GM18907 (cell line): ENCODE results near the gene GATB.
"Not testable (repeated sequence)": the region's sequence is repeated elsewhere in the genome, so short reads cannot be mapped to it uniquely, and the experiment has no call there.

Experiments used
- ATAC-seq: cut with Tn5 transposase; IDR thresholded peaks from one replicate; pipeline ENCODE4 v1.9.1; 2021; ENCODE audit warnings: mild to moderate bottlenecking, moderate library complexity; ENCODE audit not compliant: unreplicated experiment

Gene GATB

DNA sequence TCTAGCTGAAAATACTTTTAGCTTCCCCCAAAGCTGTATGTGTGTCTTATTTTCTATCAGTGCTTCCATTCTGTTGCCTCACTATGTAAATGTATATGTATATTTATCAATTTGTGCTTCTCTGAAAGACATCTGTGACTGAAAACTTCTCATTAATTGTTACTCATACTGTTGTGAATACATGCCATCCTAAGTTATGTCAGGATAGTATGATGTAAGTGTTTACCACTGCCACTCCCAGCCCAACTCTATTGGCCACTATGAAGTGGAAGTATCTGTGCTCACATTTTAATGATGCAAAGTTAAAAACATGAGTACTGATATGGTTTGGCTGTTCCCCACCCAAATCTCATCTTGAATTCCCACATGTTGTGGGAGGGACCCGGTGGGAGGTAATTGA, 24.4 kb downstream of the GATB start:
- no peak for ATAC-seq

DNA sequence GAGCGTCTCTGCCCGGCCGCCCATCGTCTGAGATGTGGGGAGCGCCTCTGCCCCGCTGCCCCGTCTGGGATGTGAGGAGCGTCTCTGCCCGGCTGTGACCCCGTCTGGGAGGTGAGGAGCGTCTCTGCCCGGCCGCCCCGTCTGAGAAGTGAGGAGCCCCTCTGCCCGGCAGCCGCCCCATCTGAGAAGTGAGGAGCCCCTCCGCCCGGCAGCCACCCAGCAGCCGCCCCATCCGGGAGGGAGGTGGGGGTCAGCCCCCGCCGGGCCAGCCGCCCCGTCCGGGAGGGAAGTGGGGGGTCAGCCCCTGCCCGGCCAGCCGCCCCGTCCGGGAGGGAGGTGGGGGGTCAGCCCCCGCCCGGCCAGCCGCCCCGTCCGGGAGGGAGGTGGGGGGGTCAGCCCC, 29.1 kb downstream of the GATB start:
- not testable (repeated sequence) for ATAC-seq

- ATAC-seq, result no peak
These were observed 30.9 kb downstream of the GATB start for GRCh38 chr4:151729731-151730559.

DNA sequence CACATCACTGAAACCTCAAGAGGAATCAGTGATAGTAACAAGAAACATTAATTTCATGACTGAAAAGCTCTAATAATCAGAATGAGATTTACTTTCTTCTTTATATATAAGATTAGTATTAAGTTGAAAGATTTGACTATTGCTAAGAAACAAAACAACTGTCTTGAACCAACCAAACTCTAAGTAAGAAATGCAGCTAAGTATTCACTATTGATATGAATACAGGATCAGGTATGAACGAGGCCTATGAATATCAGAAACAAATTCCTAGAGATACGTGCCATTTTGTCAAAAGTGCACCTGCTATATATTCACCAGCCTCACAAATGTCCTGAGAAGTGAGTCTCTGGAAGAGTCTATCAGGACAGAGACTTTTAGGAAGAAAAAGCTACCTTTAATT, 32.1 kb downstream of the GATB start:
- ATAC-seq, result no peak

GRCh38 chr4:151728006-151728405, 32.8 kb downstream of the GATB start:
- ATAC-seq, result no peak

GRCh38 chr4:151727365-151727764, 33.4 kb downstream of the GATB start:
- ATAC-seq, result no peak

DNA sequence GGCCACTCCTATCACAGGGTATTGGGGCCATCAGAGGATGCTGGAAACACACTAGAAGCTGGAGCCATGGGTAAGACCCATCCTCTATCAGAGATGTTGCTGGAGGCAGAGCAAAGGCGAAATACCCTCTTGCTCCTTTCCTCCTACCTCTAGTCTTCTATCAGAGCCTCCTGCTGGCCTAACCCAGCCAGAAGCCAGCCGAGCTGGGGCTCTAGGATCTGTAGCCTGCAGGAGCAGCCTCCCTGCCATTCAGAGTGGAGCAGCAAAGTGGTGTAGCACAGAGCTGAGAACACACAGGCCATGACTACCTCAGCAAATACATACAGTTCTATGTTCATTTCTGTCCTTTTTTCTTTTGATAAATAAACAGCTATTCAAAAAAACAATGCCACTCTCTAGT, 35.7 kb downstream of the GATB start:
- no peak for ATAC-seq

DNA sequence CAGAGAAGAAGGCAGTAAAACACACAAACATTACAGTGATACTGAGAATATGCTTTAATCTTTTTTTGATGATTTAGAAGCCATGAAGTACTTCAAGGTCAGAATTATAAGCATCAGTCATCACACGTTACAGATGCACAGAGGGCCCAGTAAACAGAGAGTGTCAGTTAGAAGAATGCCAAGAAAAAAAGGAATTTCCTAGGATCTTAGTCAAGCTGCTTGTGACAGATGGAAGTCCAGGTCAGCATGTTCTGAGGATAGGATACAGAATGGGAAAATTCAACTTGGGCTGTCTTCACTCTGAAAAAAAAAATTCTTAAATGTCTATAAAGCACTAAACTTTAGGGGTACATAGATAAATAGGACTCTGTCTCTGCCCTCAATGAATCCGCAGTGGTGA, 38.9 kb downstream of the GATB start:
- ATAC-seq, result no peak

GRCh38 chr4:151721466-151721865, 39.3 kb downstream of the GATB start:
- ATAC-seq, result no peak

- no peak for ATAC-seq
These were observed 40.9 kb downstream of the GATB start for GRCh38 chr4:151719956-151720334.

DNA sequence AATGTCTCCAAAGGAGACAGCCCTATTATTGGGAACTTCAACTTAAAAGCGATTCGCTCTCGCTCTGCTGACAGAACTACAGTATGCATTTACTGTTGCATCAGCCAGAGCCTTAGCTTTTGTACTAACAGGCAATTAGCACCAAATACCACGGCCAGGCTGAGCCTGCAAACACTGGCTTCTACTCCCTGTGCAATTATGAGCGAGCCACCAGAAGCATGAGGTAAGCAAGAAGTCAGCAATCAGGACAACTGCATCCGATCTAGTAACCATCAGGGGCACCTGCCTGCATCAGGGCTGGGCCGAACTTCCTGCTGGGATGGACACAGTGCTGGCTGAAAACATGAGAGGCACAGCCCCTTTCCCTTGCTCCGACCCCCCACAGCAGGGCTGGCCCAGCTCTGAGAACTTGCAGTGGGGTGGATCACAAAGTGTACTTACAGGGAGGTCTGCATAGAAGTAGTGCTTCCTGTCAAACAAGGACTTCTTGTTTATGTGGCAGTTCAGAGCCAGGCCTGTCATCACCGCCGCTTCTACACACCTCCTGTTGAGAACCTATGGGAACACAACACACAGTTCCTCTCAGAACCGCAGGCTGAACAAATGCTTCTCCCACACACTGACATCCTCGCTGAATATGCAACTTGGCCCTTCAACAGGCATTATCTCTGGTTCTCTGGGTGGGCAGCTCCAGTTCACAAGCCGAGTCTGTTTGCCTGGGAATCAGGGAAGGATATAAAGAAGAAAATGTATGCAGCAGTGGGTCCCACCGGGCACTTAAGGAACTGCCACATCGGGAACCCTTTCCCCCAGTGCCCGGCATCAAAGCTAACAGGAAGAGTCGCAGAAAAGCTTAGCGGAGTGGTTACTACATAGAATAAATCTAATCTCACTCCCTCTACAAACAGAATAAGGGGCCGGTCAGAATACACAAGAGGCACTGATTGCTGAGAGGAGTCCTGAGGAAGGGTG, 41.5 kb downstream of the GATB start:
- no peak for ATAC-seq

GRCh38 chr4:151717909-151718628, 42.7 kb downstream of the GATB start:
- no peak for ATAC-seq

- no peak for ATAC-seq
These were observed 43.5 kb downstream of the GATB start for GRCh38 chr4:151717314-151717713.

GRCh38 chr4:151716324-151716723, 44.5 kb downstream of the GATB start:
- no peak for ATAC-seq

DNA sequence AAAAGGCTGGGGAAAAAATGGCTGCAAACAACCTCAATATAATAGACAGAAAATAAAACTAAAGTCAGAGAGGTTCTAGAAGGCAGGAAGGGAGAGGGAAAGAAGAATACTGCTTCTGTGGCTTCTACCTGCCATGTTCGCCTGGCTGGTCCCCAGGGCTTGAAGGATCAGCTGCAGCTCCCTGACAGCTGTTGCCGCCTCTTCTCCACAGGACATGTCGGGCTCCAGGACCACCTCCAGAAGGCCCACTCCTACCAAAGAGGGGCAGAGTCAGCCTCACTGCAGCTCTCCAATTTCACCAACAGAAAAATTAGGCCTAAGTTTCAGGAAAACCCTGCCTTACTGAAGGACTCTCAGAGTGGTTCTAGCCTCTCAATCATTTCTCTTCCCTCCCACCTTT, 44.9 kb downstream of the GATB start:
- no peak for ATAC-seq

GRCh38 chr4:151712777-151713176, 48.0 kb downstream of the GATB start:
- no peak for ATAC-seq

GRCh38 chr4:151711646-151712045, 49.2 kb downstream of the GATB start:
- ATAC-seq, result no peak

DNA sequence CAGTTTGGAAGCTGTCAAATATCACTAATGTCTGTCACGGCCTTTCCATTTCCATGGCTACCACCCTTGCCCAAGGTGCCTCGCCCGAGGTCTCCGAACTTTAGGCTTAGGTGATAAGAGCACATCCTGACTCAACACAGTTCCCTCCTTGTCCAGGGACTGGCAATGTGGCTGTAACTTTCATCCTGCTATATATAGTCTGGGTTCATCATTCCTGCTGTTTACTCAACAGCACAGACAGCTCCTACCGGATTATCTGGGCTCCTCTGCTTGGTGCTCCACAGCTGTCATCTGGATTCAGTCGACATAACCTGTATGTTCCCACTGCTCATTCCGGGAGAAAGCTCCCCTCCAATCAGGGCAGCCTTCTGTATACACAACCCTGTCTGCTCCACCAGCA, 51.2 kb downstream of the GATB start:
- no peak for ATAC-seq

GRCh38 chr4:151709071-151709470, 51.7 kb downstream of the GATB start:
- ATAC-seq, result no peak

GRCh38 chr4:151708100-151708499, 52.7 kb downstream of the GATB start:
- no peak for ATAC-seq

DNA sequence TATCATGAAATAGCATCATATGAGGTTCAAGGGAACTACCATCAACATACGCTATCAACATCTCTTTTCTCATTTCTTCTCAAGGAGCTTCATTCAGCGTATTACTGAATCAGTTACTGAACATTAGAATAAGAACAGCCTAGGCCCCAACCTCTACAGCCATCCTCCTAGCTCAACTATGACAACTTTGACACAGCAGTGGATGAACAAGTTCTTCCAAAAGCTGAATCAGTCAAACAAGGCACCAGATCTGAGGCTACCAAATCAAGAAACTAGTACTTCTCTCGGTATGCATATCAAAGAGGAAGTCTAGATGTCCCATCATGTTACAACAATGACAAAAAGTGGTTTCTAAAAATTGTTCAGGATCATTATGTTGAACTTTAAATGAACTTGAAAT, 57.4 kb downstream of the GATB start:
- ATAC-seq, result no peak
